ACHN (cell line): ENCODE results near the gene ARID3C.
A peak's percentile ranks its signal among the peaks of the same experiment; 100 is the strongest.

ENCODE experiments used
- DNase-seq: peaks from one replicate; pipeline ENCODE4 v3.0.0-alpha.2; 2015
- in situ Hi-C: cut with HindIII; loops from 2 replicates; pipeline ENCODE4 v1.10.0; 2017; ENCODE audit warnings: low sequenced_read_pairs, low pct_ligation_motif_present, low pct_unique_long_range_greater_than_20kb

ARID3C gene

DNA sequence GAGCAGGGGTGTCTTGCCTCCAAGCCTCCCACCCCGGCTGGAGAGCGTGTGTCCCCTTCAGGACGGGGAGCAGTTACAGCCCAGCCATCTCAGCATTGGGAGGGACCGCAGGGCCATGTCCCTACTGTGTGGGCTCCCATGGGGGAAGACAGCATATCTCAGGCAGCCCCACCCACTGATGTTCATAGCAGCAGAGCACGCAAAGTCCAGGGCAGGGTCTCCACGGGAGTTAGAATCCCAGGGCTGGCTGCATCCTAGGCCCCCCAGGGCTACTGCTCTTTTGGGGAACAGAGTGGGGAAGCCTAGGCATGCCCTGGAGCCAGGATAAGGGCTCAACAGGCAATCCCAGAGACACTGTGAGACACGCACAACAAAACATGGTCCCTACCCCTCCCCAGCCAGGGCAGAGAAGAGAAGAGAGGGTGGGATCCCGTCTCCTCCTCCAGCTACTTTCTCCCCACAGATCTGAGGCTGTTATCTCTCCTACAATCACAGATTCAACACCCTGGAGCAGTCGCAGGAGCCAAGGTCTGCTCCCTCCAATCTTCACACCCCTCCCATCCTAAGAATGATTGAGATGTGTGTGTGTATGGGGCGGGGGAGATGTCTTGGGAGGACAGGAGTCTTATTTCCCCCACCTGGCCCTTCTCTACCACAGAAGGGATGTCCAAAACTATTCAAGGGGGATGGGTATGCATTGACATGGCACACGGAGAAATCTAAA lies 42.8 kb downstream of the ARID3C start:
- in situ Hi-C loops, result no loop called here
- no peak for DNase-seq

DNA sequence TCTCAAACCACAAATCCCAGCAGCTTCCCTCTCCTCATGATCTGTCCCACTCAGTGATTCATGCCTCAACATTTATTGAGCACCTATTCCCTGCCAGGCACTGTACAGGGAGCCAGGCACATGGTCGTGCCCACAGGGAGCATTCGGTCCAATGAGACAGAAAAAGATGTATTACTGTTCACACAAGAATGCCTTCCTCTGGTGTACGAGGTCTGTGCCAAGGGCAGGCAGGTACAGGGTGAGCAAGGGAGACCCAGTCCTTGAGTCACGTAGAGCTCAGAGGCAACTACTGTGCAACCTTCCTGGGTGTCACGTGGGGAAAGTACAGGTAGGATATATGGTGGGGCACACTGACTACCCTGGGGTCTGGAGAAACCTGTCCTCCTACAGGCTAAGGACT lies 43.9 kb downstream of the ARID3C start:
- in situ Hi-C loops, result no loop called here
- no peak for DNase-seq

DNA sequence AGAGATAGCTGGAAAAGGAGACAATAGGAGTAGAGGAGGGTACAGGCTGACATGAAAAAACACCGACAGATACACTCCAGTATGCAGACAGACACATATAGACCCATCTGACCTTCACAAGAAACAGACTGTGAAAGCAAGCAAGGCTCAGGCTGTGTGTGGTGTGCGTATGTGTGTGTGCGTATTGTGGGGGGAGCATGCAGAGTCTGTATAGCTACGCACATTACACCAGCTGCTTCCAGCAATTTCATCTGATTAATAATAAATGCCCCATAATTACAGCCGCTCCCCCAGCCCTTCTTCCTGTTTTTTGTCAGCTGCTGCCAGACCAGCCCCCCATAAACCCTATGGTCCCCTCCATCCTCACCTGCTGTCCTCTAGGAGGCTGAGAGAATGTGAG lies 46.1 kb downstream of the ARID3C start:
- no peak for DNase-seq
- in situ Hi-C loops, result no loop called here

DNA sequence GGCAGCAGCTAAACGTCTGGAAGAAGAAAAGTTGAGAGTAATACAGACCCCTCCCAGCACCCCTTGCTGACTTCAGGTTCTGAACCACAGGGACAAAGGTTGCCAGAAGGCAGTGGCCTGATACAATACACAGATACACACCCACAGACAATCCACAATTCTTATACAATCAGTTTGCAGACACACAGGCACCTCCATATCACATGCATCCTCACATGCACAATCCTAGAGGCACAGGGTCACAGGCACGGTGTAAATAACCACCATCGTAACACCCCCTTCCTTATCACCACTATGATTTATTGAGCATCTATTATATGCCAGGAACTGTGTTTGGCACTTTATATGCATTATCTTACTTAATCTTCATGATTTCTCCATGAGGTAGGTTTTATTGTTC lies 47.5 kb downstream of the ARID3C start:
- in situ Hi-C loops, result no loop called here
- DNase-seq, result no peak

DNA sequence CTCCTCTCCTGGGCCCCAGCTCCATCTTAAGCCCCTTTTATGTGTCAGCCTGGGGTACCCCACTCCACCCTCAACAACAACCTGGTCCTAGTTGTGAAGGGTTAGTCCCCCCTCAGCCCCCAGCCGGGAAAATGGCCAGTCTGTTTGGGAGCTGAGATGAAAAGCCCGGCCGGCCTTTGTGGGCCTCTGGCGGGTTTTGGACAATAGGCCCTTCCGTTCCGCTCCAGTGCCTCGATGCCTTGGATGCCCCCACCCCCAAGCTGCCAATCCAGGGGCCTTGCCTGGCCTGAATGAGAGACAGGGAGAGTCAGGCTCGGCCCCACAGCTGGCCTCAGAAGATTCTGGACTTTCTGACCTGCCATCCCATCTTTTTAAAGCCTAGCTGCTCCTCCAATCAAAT lies 48.5 kb downstream of the ARID3C start:
- in situ Hi-C loops, result no loop called here
- DNase-seq, result no peak

GRCh38 chr9:34579808-34580163 lies 49.1 kb downstream of the ARID3C start:
- in situ Hi-C loops, result no loop called here
- no peak for DNase-seq

GRCh38 chr9:34579104-34579807 lies 49.6 kb downstream of the ARID3C start:
- in situ Hi-C loops, result no loop called here
- no peak for DNase-seq

GRCh38 chr9:34578241-34579103 lies 50.4 kb downstream of the ARID3C start:
- DNase-seq, result peak; percentile 15
- in situ Hi-C loops, result no loop called here

DNA sequence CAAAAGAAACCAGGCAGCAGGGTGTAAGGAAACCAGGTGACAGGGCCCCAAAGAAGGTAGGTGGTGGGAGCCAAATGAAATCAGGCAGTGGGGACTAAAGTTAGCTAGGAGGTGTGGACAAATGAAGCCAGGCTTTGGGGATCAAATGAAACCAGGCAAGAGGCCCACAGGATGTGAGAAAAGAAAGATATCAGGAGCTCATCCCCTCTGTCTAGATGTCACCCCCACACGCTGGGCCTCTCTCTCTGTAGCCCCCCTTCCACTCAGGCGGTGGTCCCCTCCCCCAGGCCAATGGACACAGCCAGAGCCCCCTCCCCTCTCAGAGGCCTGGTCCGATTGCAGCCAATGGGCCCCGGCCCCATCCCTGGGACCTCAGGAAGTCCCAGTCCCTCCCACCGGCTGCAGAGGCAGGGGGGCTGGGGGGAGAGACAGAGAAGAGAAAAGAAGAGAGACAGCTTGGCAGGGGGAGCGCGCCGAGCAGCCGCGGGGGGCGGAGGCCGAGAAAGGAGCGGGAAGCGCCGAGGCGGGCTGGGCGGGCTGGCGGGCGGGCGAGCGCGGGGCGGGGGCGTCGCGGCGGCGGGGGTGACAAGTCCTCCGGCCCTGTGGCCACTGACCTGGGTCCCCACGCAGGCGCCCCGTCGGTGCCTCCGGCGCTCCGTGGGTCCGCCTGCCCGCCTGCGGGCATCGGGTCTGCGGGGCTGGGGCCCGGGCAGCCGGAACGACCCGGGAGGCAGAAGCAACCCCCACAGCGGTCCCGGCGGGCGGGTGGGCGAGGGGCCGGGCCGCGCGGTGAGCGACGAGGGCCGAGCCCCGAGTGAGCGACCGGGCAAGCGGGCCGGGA lies 51.2 kb downstream of the ARID3C start:
- in situ Hi-C loops, result no loop called here
- no peak for DNase-seq

- in situ Hi-C loops, result no loop called here
- no peak for DNase-seq
These were observed 52.1 kb downstream of the ARID3C start for GRCh38 chr9:34576597-34577399.

GRCh38 chr9:34575862-34576596 lies 52.8 kb downstream of the ARID3C start:
- DNase-seq, result no peak
- in situ Hi-C loops, result no loop called here

GRCh38 chr9:34575241-34575640 lies 53.6 kb downstream of the ARID3C start:
- in situ Hi-C loops, result no loop called here
- no peak for DNase-seq

DNA sequence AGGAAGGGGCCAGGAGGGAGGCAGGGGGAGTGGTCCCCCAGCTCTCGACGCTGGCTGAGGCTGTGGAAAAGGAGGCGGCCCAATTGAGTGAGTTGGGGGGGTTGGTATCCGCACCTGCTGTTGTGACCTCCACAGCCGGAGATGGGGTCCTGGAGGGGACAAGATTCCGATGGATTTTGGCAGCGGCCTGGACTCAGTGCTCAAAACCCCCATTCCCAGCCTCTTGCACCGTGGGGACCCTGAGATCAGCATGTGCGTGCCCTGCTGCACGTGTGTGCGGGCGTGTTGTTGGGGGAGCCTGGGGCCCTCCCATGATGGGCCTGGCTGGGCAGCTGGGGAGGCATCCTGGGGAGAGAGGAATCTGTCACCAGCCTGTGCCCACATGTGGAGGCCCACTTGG lies 54.3 kb downstream of the ARID3C start:
- in situ Hi-C loops, result no loop called here

DNA sequence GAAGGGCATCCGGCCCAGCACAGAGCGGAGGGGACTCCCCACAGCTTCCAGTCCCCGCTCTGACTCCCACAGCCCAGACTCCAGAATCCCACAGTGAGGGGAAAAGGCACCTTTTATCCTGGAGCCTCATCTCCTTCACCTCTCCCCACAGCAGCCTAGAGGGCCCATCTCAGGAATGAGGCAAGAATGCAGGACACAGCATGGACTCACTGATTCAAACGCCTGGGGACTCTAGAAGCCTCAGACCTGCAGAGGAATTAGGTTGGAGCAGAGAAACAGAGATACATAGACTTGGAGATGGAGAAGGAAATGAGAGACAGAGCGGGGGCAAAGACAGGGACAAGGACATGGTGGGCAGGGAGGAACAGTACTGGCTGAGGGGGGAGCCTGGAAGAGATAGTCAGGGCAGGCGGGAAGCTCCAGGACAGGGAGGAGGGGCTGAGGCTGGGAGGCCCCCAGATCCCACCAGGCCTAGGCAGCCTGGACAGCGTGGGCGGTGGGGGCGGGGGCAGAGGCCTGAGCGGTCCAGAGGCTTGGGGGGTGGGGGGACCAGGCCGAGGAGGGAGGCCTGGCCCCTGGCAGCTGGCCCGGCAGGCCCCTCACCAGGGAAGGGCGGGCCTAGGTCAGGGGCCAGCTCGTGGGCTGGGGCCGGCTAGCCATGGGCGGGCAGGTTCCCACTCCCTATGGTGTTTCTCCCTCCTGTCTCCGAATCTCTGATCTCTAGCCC lies 55.1 kb downstream of the ARID3C start:
- DNase-seq, result no peak
- in situ Hi-C loops, result no loop called here

More for the DNA sequence above, 54.3 kb downstream of the ARID3C start:
- no peak for DNase-seq

DNA sequence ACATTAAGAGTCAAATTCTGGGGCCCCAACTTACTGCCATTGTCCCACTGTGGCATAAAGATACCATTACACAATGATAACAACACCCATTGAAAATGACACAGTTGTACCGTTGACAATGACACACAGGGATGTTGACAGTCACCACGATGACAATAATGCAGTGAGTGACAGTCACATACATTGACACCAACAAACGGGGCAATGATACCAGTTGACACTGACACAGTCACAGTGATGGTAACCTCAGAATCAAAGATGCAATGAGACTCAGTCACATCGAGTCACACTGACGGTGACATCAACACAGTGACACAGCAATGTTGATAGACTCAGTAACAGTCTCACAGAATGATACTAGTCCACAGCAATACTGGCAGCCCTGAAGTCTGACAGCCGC lies 56.2 kb downstream of the ARID3C start:
- in situ Hi-C loops, result no loop called here
- no peak for DNase-seq

DNA sequence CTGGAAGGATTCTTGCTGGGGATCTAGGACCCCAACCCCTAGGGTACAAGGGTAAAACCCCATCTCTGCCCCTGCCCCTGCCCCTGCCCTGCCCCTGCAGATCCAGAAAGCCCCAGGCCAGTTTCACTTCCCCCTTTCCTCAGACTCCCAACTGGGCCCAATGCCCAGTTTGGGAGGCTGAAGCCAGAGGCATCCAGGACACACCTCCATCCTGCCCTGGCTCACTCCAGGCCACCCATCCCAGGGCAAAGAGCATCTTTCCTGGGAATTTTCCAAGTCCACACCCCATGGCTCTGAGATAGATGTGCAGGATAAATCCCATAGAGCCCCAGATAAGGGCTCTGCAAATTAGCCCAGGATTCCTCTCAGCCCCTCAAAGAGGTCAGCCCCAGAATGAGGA lies 56.8 kb downstream of the ARID3C start:
- no peak for DNase-seq

GRCh38 chr9:34571481-34571810 lies 57.4 kb downstream of the ARID3C start:
- DNase-seq, result no peak
- in situ Hi-C loops, result no loop called here

More for the DNA sequence above, 56.8 kb downstream of the ARID3C start:
- in situ Hi-C loops, result no loop called here
